ENCODE results near the gene SENP5.
"Not testable (repeated sequence)": the region's sequence is repeated elsewhere in the genome, so short reads cannot be mapped to it uniquely, and the experiment has no call there.

Gene SENP5

DNA sequence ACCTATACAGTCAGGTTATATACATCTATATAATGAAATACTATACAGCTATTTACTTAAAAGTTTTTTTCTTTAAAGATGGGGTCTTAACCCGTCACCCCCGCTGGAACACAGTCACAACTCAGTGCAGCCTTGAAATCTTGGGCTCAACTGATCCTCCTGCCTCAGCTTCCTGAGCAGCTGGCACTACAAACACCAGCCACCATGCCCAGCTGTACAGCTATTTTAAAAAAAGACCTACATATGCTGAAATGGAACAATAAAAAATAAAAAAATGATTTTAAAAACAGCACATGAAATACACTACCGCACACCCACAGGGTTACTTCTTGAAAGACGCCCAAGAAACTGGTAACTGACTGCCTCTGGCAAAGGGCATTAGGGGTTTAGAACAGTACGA lies 70.9 kb downstream of the SENP5 start:
- peaks cover 41% of the 10 kb centered on the region for H3K36me3 ChIP-seq (ENCODE audit: control insufficient read depth, insufficient read depth, low read length)
- peaks cover 3% of the 10 kb centered on the region for H3K4me1 ChIP-seq (ENCODE audit: control insufficient read depth, insufficient read depth, low read length)
- H3K9me3 ChIP-seq (ENCODE audit: control insufficient read depth, low read length): no peaks in the 10 kb centered on the region
- 94 to 96% methylated on average over 5 of the region's 5 CpGs for WGBS, 2 experiments
- no peak overlapping the region for H3K27ac ChIP-seq (ENCODE audit: insufficient read depth, low read depth, low read length, poor library complexity, severe bottlenecking)
- H3K27me3 ChIP-seq (ENCODE audit: control insufficient read depth, insufficient read depth, low read length, poor library complexity, severe bottlenecking): no peaks in the 10 kb centered on the region
- no peak overlapping the region for H3K4me3 ChIP-seq (ENCODE audit: insufficient read depth, low read depth, low read length)

GRCh38 chr3:196941729-196942225 lies 74.1 kb downstream of the SENP5 start:
- Histone ChIP-seq H3K27ac (ENCODE audit: insufficient read depth, low read depth, low read length, poor library complexity, severe bottlenecking) (peak overlapping the region; percentile 96), H3K4me3 (ENCODE audit: insufficient read depth, low read depth, low read length) (peak overlapping the region; percentile 91), H3K4me1 (ENCODE audit: control insufficient read depth, insufficient read depth, low read length) (peaks cover 3% of the 10 kb centered on the region), H3K36me3 (ENCODE audit: control insufficient read depth, insufficient read depth, low read length) (peaks cover 25% of the 10 kb centered on the region), H3K9me3 (ENCODE audit: control insufficient read depth, low read length) (no peaks in the 10 kb centered on the region), H3K27me3 (ENCODE audit: control insufficient read depth, insufficient read depth, low read length, poor library complexity, severe bottlenecking) (no peaks in the 10 kb centered on the region)
- 0% methylated on average over 31 of the region's 31 CpGs for WGBS, 2 experiments

GRCh38 chr3:196942226-196942914 lies 74.7 kb downstream of the SENP5 start, which contains the start of gene NCBP2:
Gene NCBP2 (minus strand): TSS chr3:196942528. CDS start chr3:196942503, 25 bp downstream.
- Histone ChIP-seq H3K27me3 (ENCODE audit: control insufficient read depth, insufficient read depth, low read length, poor library complexity, severe bottlenecking) (no peaks in the 10 kb centered on the region), H3K36me3 (ENCODE audit: control insufficient read depth, insufficient read depth, low read length) (peaks cover 19% of the 10 kb centered on the region), H3K4me3 (ENCODE audit: insufficient read depth, low read depth, low read length) (peak within 1 kb of the TSS; percentile 91), H3K4me1 (ENCODE audit: control insufficient read depth, insufficient read depth, low read length) (peaks cover 3% of the 10 kb centered on the region), H3K27ac (ENCODE audit: insufficient read depth, low read depth, low read length, poor library complexity, severe bottlenecking) (peak within 1 kb of the TSS; percentile 96), H3K9me3 (ENCODE audit: control insufficient read depth, low read length) (no peaks in the 10 kb centered on the region)
- 0% methylated on average over 77 of the region's 77 CpGs for WGBS, 2 experiments

DNA sequence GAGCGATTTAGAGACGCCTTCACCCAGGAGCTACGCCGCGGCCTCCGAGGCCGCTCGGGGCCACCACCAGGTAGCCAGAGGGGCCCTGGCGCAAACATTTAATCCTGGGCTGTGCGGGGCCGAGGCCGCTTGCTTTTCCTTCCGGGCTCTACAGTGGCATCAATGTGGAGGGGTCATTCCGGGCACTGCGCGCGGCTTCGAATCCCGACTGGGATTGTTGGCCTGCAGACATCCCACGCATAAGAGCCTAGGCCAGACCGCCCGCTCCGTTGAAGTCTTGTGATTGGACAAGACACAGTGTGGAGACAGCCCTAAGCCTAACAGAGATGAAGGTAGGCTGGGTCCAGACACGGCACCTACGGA lies 75.2 kb downstream of the SENP5 start:
- H3K27ac ChIP-seq (ENCODE audit: insufficient read depth, low read depth, low read length, poor library complexity, severe bottlenecking): peak overlapping the region; percentile 96
- H3K4me1 ChIP-seq (ENCODE audit: control insufficient read depth, insufficient read depth, low read length): peaks cover 3% of the 10 kb centered on the region
- H3K27me3 ChIP-seq (ENCODE audit: control insufficient read depth, insufficient read depth, low read length, poor library complexity, severe bottlenecking): no peaks in the 10 kb centered on the region
- H3K4me3 ChIP-seq (ENCODE audit: insufficient read depth, low read depth, low read length): peak overlapping the region; percentile 91
- H3K36me3 ChIP-seq (ENCODE audit: control insufficient read depth, insufficient read depth, low read length): peaks cover 13% of the 10 kb centered on the region
- no peaks in the 10 kb centered on the region for H3K9me3 ChIP-seq (ENCODE audit: control insufficient read depth, low read length)
- 1% methylated on average over 25 of the region's 25 CpGs for WGBS, 2 experiments

DNA sequence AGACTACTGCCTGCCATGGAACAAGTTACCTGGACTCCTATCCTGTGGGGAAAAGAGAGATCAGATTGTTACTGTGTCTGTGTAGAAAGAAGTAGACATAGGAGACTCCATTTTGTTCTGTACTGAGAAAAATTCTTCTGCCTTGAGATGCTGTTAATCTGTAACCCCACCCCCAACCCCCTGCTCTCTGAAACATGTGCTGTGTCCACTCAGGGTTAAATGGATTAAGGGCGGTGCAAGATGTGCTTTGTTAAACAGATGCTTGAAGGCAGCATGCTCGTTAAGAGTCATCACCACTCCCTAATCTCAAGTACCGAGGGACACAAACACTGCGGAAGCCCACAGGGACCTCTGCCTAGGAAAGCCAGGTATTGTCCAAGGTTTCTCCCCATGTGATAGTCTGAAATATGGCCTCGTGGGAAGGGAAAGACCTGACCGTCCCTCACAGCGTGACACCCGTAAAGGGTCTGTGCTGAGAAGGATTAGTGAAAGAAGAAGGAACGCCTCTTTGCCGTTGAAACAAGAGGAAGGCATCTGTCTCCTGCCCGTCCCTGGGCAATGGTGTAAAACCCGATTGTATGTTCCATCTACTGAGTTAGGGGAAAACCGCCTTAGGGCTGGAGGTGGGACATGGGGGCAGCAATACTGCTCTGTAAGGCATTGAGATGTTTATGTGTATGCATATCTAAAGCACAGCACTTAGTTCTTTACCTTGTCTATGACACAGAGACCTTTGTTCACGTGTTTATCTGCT lies 76.5 kb downstream of the SENP5 start:
- H3K4me1 ChIP-seq (ENCODE audit: control insufficient read depth, insufficient read depth, low read length); H3K27me3 ChIP-seq (ENCODE audit: control insufficient read depth, insufficient read depth, low read length, poor library complexity, severe bottlenecking); H3K36me3 ChIP-seq (ENCODE audit: control insufficient read depth, insufficient read depth, low read length); H3K27ac ChIP-seq (ENCODE audit: insufficient read depth, low read depth, low read length, poor library complexity, severe bottlenecking); H3K4me3 ChIP-seq (ENCODE audit: insufficient read depth, low read depth, low read length); H3K9me3 ChIP-seq (ENCODE audit: control insufficient read depth, low read length): not testable (repeated sequence)
- 76 to 84% methylated on average over 12 to 14 of the region's 14 CpGs for WGBS, 2 experiments

DNA sequence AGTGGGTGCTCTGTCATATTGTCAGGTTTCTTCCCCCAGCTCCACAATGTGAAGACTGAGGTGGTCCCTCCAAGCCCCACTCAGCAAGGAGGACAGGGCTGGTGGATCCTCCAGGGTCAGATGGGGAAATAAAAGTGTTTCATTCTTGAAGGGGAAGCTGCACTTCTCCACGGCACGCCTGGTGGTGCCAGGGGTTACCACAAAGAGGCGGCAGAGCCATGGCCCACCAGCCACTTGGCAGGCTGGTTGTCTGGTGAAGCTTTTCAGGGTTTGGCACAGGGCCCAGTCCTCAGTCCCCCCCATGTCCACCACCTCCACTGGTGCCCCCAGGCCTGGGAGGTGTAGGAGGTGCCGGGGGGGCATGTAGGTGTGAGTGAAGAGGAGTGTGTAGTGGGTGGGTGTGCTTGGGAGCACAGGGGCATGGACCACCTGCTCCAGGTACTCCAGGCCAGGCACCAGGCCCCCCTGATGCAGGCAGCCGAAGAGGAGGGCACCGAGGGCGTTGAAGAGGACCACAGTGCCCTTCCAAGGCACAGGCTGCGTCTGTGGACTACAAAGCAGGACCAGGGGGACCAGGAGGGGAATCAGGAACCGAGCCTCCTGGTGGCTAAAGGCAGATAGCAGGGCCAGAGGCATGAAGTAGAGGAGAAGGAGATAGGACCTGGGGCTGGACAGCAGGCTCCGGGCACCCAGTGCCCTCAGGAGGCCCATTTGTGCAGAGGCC lies 79.6 kb downstream of the SENP5 start:
- H3K4me3 ChIP-seq (ENCODE audit: insufficient read depth, low read depth, low read length): no peak overlapping the region
- H3K36me3 ChIP-seq (ENCODE audit: control insufficient read depth, insufficient read depth, low read length): no peaks in the 10 kb centered on the region
- H3K9me3 ChIP-seq (ENCODE audit: control insufficient read depth, low read length): no peaks in the 10 kb centered on the region
- WGBS, 2 experiments: 87 to 91% methylated on average over 10 of the region's 10 CpGs
- H3K27ac ChIP-seq (ENCODE audit: insufficient read depth, low read depth, low read length, poor library complexity, severe bottlenecking): no peak overlapping the region
- H3K27me3 ChIP-seq (ENCODE audit: control insufficient read depth, insufficient read depth, low read length, poor library complexity, severe bottlenecking): peaks cover 3% of the 10 kb centered on the region
- no peaks in the 10 kb centered on the region for H3K4me1 ChIP-seq (ENCODE audit: control insufficient read depth, insufficient read depth, low read length)

- H3K9me3 ChIP-seq (ENCODE audit: control insufficient read depth, low read length): no peaks in the 10 kb centered on the region
- no peaks in the 10 kb centered on the region for H3K36me3 ChIP-seq (ENCODE audit: control insufficient read depth, insufficient read depth, low read length)
- H3K4me3 ChIP-seq (ENCODE audit: insufficient read depth, low read depth, low read length): no peak overlapping the region
- H3K27me3 ChIP-seq (ENCODE audit: control insufficient read depth, insufficient read depth, low read length, poor library complexity, severe bottlenecking): peaks cover 3% of the 10 kb centered on the region
- H3K4me1 ChIP-seq (ENCODE audit: control insufficient read depth, insufficient read depth, low read length): no peaks in the 10 kb centered on the region
- 90% methylated on average over 28 of the region's 28 CpGs for WGBS, 2 experiments
- no peak overlapping the region for H3K27ac ChIP-seq (ENCODE audit: insufficient read depth, low read depth, low read length, poor library complexity, severe bottlenecking)
Observed at GRCh38 chr3:196947860-196948441, 80.2 kb downstream of the SENP5 start.

DNA sequence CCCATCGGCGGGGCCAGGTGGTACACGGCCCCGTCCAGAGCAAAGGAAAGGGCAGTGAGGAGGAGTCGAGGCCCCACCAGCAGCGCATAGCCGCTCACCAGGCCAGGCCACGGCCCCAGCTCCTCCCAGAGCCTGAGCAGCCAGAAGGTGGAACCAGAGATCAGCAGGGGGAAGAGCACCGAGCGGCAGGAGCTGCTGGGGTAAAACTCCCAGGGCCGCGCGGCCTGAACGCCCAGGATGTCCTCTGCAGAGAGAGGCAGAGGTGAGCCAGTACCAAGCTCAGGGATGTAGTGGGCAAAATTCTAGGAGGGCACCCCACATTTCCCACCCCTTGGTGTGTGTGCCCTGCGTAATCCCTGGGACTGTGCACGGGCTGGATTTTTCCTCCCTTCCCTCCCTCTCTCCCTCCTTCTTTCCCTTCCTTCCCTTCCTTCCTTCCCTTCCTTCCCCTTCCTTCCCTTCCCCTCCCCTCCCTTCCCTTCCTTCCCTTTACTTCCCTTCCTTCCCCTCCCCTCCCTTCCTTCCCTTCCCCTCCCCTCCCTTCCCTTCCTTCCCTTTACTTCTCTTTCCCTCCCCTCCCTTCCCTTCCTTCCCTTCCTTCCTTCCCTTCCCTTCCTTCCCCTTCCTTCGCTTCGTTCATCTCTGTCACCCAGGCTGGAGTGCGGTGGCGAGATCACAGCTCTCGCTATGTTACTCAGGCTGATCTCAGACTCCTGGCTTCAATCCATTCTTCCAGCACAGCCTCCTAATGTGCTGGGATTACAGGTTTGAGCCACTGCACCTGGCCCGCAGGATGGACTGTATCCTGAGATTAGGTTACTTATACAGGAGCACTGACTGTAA lies 80.9 kb downstream of the SENP5 start:
- H3K4me3 ChIP-seq (ENCODE audit: insufficient read depth, low read depth, low read length): no peak overlapping the region
- no peaks in the 10 kb centered on the region for H3K9me3 ChIP-seq (ENCODE audit: control insufficient read depth, low read length)
- H3K4me1 ChIP-seq (ENCODE audit: control insufficient read depth, insufficient read depth, low read length): no peaks in the 10 kb centered on the region
- no peak overlapping the region for H3K27ac ChIP-seq (ENCODE audit: insufficient read depth, low read depth, low read length, poor library complexity, severe bottlenecking)
- peaks cover 8% of the 10 kb centered on the region for H3K27me3 ChIP-seq (ENCODE audit: control insufficient read depth, insufficient read depth, low read length, poor library complexity, severe bottlenecking)
- WGBS, 2 experiments: 62 to 65% methylated on average over 22 of the region's 22 CpGs
- no peaks in the 10 kb centered on the region for H3K36me3 ChIP-seq (ENCODE audit: control insufficient read depth, insufficient read depth, low read length)

- Histone ChIP-seq H3K36me3 (ENCODE audit: control insufficient read depth, insufficient read depth, low read length) (no peaks in the 10 kb centered on the region), H3K27me3 (ENCODE audit: control insufficient read depth, insufficient read depth, low read length, poor library complexity, severe bottlenecking) (peaks cover 8% of the 10 kb centered on the region), H3K4me1 (ENCODE audit: control insufficient read depth, insufficient read depth, low read length) (no peaks in the 10 kb centered on the region), H3K27ac (ENCODE audit: insufficient read depth, low read depth, low read length, poor library complexity, severe bottlenecking) (no peak overlapping the region), H3K9me3 (ENCODE audit: control insufficient read depth, low read length) (no peaks in the 10 kb centered on the region), H3K4me3 (ENCODE audit: insufficient read depth, low read depth, low read length) (no peak overlapping the region)
- 84 to 90% methylated on average over 6 of the region's 6 CpGs for WGBS, 2 experiments
Observed at GRCh38 chr3:196949285-196949619, 81.5 kb downstream of the SENP5 start.

Data from ectodermal cell (in vitro differentiated cells).